Stimulated activated CD4-positive, alpha-beta T cell treated with anti-CD3 and anti-CD28 coated beads, Interleukin-12 subunit alpha, Interleukin-12 subunit beta, amount 100 ng/mL, for 4 hours (primary cell): ENCODE data around the gene TEDC2.

ENCODE experiments used
- DNase-seq: peaks from one replicate; pipeline ENCODE4 v3.0.0-alpha.2; 2020

The TEDC2 gene

GRCh38 chr16:2466667-2467527, 7.0 kb downstream of the TEDC2 start:
- no peak for DNase-seq

- DNase-seq: no peak
Measured at GRCh38 chr16:2467528-2468232, 7.8 kb downstream of the TEDC2 start.

GRCh38 chr16:2468233-2468724, 8.4 kb downstream of the TEDC2 start:
- DNase-seq: no peak

GRCh38 chr16:2468725-2469398, 9.0 kb downstream of the TEDC2 start:
- DNase-seq: no peak

- DNase-seq: no peak
Measured at GRCh38 chr16:2469399-2470233, 9.7 kb downstream of the TEDC2 start.

GRCh38 chr16:2470234-2470601, 10.3 kb downstream of the TEDC2 start:
- DNase-seq: no peak

GRCh38 chr16:2470603-2471015, 10.7 kb downstream of the TEDC2 start:
- DNase-seq: no peak

- no peak for DNase-seq
Measured at GRCh38 chr16:2471016-2471652, 11.2 kb downstream of the TEDC2 start, which contains the start of gene NTN3. Gene NTN3, plus strand, starts transcription at chr16:2471297. Its CDS starts 405 bp downstream, at chr16:2471702.

GRCh38 chr16:2471653-2472487, 12.0 kb downstream of the TEDC2 start:
- no peak for DNase-seq

GRCh38 chr16:2472488-2472864, 12.6 kb downstream of the TEDC2 start:
- DNase-seq: no peak

- DNase-seq: no peak
Measured at GRCh38 chr16:2472885-2473445, 13.1 kb downstream of the TEDC2 start.

GRCh38 chr16:2473446-2473926, 13.6 kb downstream of the TEDC2 start:
- peak; percentile 33 for DNase-seq

- peak; percentile 54 for DNase-seq
Measured at GRCh38 chr16:2473999-2474876, 14.3 kb downstream of the TEDC2 start.

GRCh38 chr16:2474877-2475412, 15.0 kb downstream of the TEDC2 start, which contains the start of gene TBC1D24:
Gene TBC1D24, plus strand, starts transcription at chr16:2475127. Its CDS starts 21,022 bp downstream, at chr16:2496149.
- DNase-seq: peak; percentile 85

GRCh38 chr16:2475413-2476344, 15.8 kb downstream of the TEDC2 start:
- DNase-seq: no peak

GRCh38 chr16:2476345-2476720, 16.4 kb downstream of the TEDC2 start:
- DNase-seq: no peak

GRCh38 chr16:2476741-2477140, 16.8 kb downstream of the TEDC2 start:
- no peak for DNase-seq

GRCh38 chr16:2477327-2477726, 17.4 kb downstream of the TEDC2 start:
- DNase-seq: no peak
